ENCODE data around the gene LMBRD1.

The LMBRD1 gene

DNA sequence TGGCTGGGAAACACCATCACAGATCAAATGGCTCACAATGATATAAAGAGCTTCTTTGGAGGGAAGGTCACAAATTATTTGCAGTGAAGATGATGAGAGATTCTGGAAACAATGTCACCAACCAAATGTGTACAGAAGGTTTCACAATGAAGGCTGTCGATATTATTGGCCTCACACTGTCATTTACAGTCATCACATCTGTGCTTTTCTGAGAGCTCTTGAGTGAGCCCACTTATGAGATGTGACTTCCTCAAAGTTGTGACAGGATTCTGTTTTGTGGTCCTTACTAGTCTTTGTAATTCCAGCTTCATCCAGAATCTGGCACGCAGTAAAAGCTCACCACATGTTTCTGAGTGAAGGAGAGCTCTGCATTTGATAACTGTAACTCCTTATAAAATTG is 133.6 kb downstream of the LMBRD1 start:
- no peak overlapping the region for H3K27ac ChIP-seq (ENCODE audit: low read length)
- no peaks in the 10 kb centered on the region for H3K4me1 ChIP-seq (ENCODE audit: control insufficient read depth, insufficient read depth, low read length)
- H3K9me3 ChIP-seq (ENCODE audit: control insufficient read depth, insufficient read depth, low read length): no peaks in the 10 kb centered on the region
- no CpG with 5 or more reads among the region's 2 CpGs for WGBS (ENCODE audit: insufficient coverage, insufficient read length)
- H3K36me3 ChIP-seq (ENCODE audit: control insufficient read depth, insufficient read depth, low read length): no peaks in the 10 kb centered on the region
- H3K4me3 ChIP-seq (ENCODE audit: low read length): no peak overlapping the region
- DNase-seq (ENCODE audit: low read depth, low spot score): no peak
- H3K27me3 ChIP-seq (ENCODE audit: control insufficient read depth, insufficient read depth, low read length): no peaks in the 10 kb centered on the region

- DNase-seq (ENCODE audit: low read depth, low spot score): no peak
- Histone ChIP-seq H3K27me3 (ENCODE audit: control insufficient read depth, insufficient read depth, low read length) (no peaks in the 10 kb centered on the region), H3K4me3 (ENCODE audit: low read length) (no peak overlapping the region), H3K27ac (ENCODE audit: low read length) (no peak overlapping the region), H3K36me3 (ENCODE audit: control insufficient read depth, insufficient read depth, low read length) (no peaks in the 10 kb centered on the region), H3K9me3 (ENCODE audit: control insufficient read depth, insufficient read depth, low read length) (no peaks in the 10 kb centered on the region), H3K4me1 (ENCODE audit: control insufficient read depth, insufficient read depth, low read length) (no peaks in the 10 kb centered on the region)
Measured at GRCh38 chr6:69650703-69651102, 146.1 kb downstream of the LMBRD1 start.

DNA sequence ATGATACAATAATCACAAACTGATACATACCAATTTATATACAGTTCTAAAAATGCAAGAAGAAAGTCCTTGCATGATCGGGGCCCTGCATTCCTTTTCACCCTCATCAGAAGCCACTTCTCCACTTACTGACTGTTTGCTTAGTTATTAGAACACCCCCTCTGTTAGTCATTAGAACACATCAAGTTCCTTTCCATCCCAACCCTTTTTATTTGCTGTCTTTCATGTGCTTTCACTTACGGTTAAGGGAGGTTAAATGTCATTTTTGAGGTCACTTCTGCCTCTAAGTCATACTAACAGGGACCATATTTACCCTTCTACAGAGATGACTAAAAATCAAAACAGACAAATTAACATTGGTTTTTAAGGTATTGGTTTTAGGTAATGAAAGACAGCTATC is 149.1 kb downstream of the LMBRD1 start:
- no peaks in the 10 kb centered on the region for H3K4me1 ChIP-seq (ENCODE audit: control insufficient read depth, insufficient read depth, low read length)
- H3K36me3 ChIP-seq (ENCODE audit: control insufficient read depth, insufficient read depth, low read length): no peaks in the 10 kb centered on the region
- H3K27me3 ChIP-seq (ENCODE audit: control insufficient read depth, insufficient read depth, low read length): no peaks in the 10 kb centered on the region
- no peak for DNase-seq (ENCODE audit: low read depth, low spot score)
- no CpG with 5 or more reads among the region's 2 CpGs for WGBS (ENCODE audit: insufficient coverage, insufficient read length)
- no peak overlapping the region for H3K27ac ChIP-seq (ENCODE audit: low read length)
- H3K9me3 ChIP-seq (ENCODE audit: control insufficient read depth, insufficient read depth, low read length): no peaks in the 10 kb centered on the region
- H3K4me3 ChIP-seq (ENCODE audit: low read length): no peak overlapping the region

- WGBS (ENCODE audit: insufficient coverage, insufficient read length): 100% methylated on average over 1 of the region's 2 CpGs
- no peak overlapping the region for H3K27ac ChIP-seq (ENCODE audit: low read length)
- DNase-seq (ENCODE audit: low read depth, low spot score): no peak
- H3K4me1 ChIP-seq (ENCODE audit: control insufficient read depth, insufficient read depth, low read length): no peaks in the 10 kb centered on the region
- H3K9me3 ChIP-seq (ENCODE audit: control insufficient read depth, insufficient read depth, low read length): no peaks in the 10 kb centered on the region
- no peaks in the 10 kb centered on the region for H3K27me3 ChIP-seq (ENCODE audit: control insufficient read depth, insufficient read depth, low read length)
- no peak overlapping the region for H3K4me3 ChIP-seq (ENCODE audit: low read length)
- H3K36me3 ChIP-seq (ENCODE audit: control insufficient read depth, insufficient read depth, low read length): no peaks in the 10 kb centered on the region
Measured at GRCh38 chr6:69643688-69644087, 153.1 kb downstream of the LMBRD1 start.

DNA sequence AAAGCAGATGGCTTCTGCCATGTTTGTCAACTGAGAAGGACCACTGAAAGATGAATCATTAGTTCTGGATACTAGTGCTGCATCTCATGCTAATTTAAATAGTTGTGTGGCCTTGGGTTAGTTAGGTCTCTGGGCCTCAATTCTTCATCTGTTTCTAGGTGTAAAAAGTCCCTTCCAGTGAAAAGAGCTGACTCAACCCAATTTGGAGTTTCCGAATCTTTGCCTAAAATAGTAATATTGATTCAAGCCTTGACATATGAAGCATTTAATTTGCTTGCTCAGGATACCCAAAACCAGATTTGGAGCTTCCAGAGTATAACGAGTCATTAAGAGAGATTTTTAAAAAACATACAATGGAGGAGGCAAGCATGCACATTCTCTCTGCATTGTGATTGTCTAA is 163.9 kb downstream of the LMBRD1 start:
- no peak overlapping the region for H3K4me3 ChIP-seq (ENCODE audit: low read length)
- H3K27ac ChIP-seq (ENCODE audit: low read length): no peak overlapping the region
- H3K9me3 ChIP-seq (ENCODE audit: control insufficient read depth, insufficient read depth, low read length): no peaks in the 10 kb centered on the region
- WGBS (ENCODE audit: insufficient coverage, insufficient read length): no CpG with 5 or more reads among the region's 2 CpGs
- H3K27me3 ChIP-seq (ENCODE audit: control insufficient read depth, insufficient read depth, low read length): no peaks in the 10 kb centered on the region
- peaks cover 2% of the 10 kb centered on the region; the same call in 1 of the 2 replicates for H3K4me1 ChIP-seq (ENCODE audit: control insufficient read depth, insufficient read depth, low read length)
- DNase-seq (ENCODE audit: low read depth, low spot score): no peak
- H3K36me3 ChIP-seq (ENCODE audit: control insufficient read depth, insufficient read depth, low read length): no peaks in the 10 kb centered on the region

DNA sequence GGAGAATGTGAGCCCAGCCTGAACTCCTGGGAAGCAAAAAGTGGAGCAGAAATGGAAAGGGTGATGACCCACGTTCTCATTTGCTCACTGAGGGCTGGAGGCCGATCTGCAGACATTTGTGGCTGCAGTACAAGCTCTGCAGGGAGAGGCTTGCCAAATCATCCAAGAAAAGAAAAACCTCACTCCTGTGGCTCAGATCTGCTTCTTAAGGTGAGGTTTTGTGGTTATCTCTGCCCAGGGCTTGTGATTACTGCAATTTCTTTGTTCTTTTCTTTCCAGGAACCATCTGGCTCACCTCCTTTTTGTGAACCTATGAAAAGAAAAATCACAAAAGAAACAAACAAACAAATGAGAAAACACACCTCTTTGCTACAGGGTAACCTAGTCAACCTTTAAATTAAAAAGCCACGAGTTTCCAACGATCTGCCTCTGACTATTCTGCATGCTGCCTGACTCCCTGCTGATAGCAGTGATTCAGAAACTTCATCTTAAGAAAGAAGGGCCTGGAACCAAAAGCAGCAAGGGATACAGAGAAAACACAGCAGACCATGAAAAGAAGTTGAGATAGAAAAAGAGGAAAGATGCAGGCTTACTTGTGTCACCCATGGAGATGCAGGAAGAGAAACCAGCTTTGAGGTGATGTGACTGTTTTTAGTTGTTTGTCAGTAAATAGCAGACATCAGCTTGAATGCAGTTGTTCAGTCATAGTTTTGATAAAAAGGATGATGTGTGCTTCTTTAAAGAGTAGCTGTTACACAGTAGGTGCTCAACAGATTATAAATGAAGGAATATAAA is 165.1 kb downstream of the LMBRD1 start:
- DNase-seq (ENCODE audit: low read depth, low spot score): no peak
- no peaks in the 10 kb centered on the region for H3K9me3 ChIP-seq (ENCODE audit: control insufficient read depth, insufficient read depth, low read length)
- WGBS (ENCODE audit: insufficient coverage, insufficient read length): no CpG with 5 or more reads among the region's 4 CpGs
- no peak overlapping the region for H3K27ac ChIP-seq (ENCODE audit: low read length)
- H3K4me3 ChIP-seq (ENCODE audit: low read length): no peak overlapping the region
- peaks cover 2% of the 10 kb centered on the region; the same call in 1 of the 2 replicates for H3K4me1 ChIP-seq (ENCODE audit: control insufficient read depth, insufficient read depth, low read length)
- H3K36me3 ChIP-seq (ENCODE audit: control insufficient read depth, insufficient read depth, low read length): no peaks in the 10 kb centered on the region
- no peaks in the 10 kb centered on the region for H3K27me3 ChIP-seq (ENCODE audit: control insufficient read depth, insufficient read depth, low read length)

DNA sequence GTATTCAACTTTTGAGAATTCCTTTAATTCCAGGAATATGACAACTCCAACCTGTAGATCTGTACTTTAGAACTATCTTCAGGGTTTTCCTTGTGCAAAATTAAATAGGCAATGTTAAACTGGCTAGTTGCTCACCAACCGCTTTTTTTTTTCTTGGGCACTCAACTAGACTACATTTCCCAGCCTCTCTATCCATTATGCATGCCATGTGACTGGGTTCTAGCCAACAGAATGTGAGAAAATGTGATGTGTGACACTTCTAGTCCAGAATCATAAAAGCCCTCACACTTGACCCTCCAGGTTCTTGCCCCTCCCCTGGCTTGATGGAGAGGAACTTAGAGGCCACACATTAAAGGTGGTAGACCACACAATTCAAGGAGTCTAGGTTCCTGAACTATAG is 166.0 kb downstream of the LMBRD1 start:
- Histone ChIP-seq H3K4me3 (ENCODE audit: low read length) (no peak overlapping the region), H3K9me3 (ENCODE audit: control insufficient read depth, insufficient read depth, low read length) (no peaks in the 10 kb centered on the region), H3K27me3 (ENCODE audit: control insufficient read depth, insufficient read depth, low read length) (no peaks in the 10 kb centered on the region), H3K36me3 (ENCODE audit: control insufficient read depth, insufficient read depth, low read length) (no peaks in the 10 kb centered on the region), H3K4me1 (ENCODE audit: control insufficient read depth, insufficient read depth, low read length) (peaks cover 2% of the 10 kb centered on the region; the same call in 1 of the 2 replicates), H3K27ac (ENCODE audit: low read length) (no peak overlapping the region)
- no peak for DNase-seq (ENCODE audit: low read depth, low spot score)
- WGBS (ENCODE audit: insufficient coverage, insufficient read length): no CpG with 5 or more reads among the region's 1 CpG

GRCh38 chr6:69627625-69628024 is 169.2 kb downstream of the LMBRD1 start:
- Histone ChIP-seq H3K4me1 (ENCODE audit: control insufficient read depth, insufficient read depth, low read length) (peaks cover 2% of the 10 kb centered on the region; the same call in 1 of the 2 replicates), H3K27me3 (ENCODE audit: control insufficient read depth, insufficient read depth, low read length) (no peaks in the 10 kb centered on the region), H3K4me3 (ENCODE audit: low read length) (no peak overlapping the region), H3K36me3 (ENCODE audit: control insufficient read depth, insufficient read depth, low read length) (no peaks in the 10 kb centered on the region), H3K9me3 (ENCODE audit: control insufficient read depth, insufficient read depth, low read length) (no peaks in the 10 kb centered on the region), H3K27ac (ENCODE audit: low read length) (no peak overlapping the region)
- no peak for DNase-seq (ENCODE audit: low read depth, low spot score)
- WGBS (ENCODE audit: insufficient coverage, insufficient read length): no CpG with 5 or more reads among the region's 1 CpG

- Histone ChIP-seq H3K4me1 (ENCODE audit: control insufficient read depth, insufficient read depth, low read length) (no peaks in the 10 kb centered on the region), H3K27me3 (ENCODE audit: control insufficient read depth, insufficient read depth, low read length) (no peaks in the 10 kb centered on the region), H3K36me3 (ENCODE audit: control insufficient read depth, insufficient read depth, low read length) (no peaks in the 10 kb centered on the region), H3K9me3 (ENCODE audit: control insufficient read depth, insufficient read depth, low read length) (no peaks in the 10 kb centered on the region), H3K27ac (ENCODE audit: low read length) (no peak overlapping the region), H3K4me3 (ENCODE audit: low read length) (no peak overlapping the region)
- WGBS (ENCODE audit: insufficient coverage, insufficient read length): no CpG with 5 or more reads among the region's 2 CpGs
- DNase-seq (ENCODE audit: low read depth, low spot score): no peak
Measured at GRCh38 chr6:69624944-69625343, 171.9 kb downstream of the LMBRD1 start.

Measured in iPS DF 6.9 (cell line).